Ishikawa (cell line): ENCODE data around the gene POLR2E.

Source experiments
- CEBPB ChIP-seq: IDR thresholded peaks from 2 replicates; pipeline ENCODE4 v1.6.1; 2012
- CREB1 ChIP-seq: IDR thresholded peaks from 2 replicates; pipeline ENCODE4 v1.6.1; 2012; ENCODE audit warnings: low read depth
- EGR1 ChIP-seq: IDR thresholded peaks from 2 replicates; pipeline ENCODE4 v1.6.1; 2012
- EP300 ChIP-seq: IDR thresholded peaks from 2 replicates; pipeline ENCODE4 v1.6.1; 2012; ENCODE audit warnings: borderline replicate concordance
- FOXM1 ChIP-seq: IDR thresholded peaks from 2 replicates; pipeline ENCODE4 v1.6.1; 2012; ENCODE audit warnings: low read depth, borderline replicate concordance
- NFIC ChIP-seq: IDR thresholded peaks from 2 replicates; pipeline ENCODE4 v1.6.1; 2012
- RAD21 ChIP-seq: IDR thresholded peaks from 2 replicates; pipeline ENCODE4 v1.6.1; 2012; ENCODE audit warnings: low read depth
- TAF1 ChIP-seq: IDR thresholded peaks from 2 replicates; pipeline ENCODE4 v1.6.1; 2012; ENCODE audit warnings: low read depth, mild to moderate bottlenecking
- TCF12 ChIP-seq: IDR thresholded peaks from 2 replicates; pipeline ENCODE4 v1.6.1; 2012; ENCODE audit warnings: low read depth
- TEAD4 ChIP-seq: IDR thresholded peaks from 2 replicates; pipeline ENCODE4 v1.6.1; 2012
- YY1 ChIP-seq: IDR thresholded peaks from 2 replicates; pipeline ENCODE4 v1.6.1; 2012; ENCODE audit warnings: low read depth
- ZBTB7A ChIP-seq: IDR thresholded peaks from 2 replicates; pipeline ENCODE4 v1.6.1; 2012; ENCODE audit warnings: low read depth
- TF ChIP-seq, protein P1 (sequence below): IDR thresholded peaks from 2 replicates; pipeline ENCODE4 v1.6.1; 2012
- TF ChIP-seq, protein P2 (sequence below): IDR thresholded peaks from 2 replicates; pipeline ENCODE4 v1.6.1; 2012; ENCODE audit warnings: low read depth, mild to moderate bottlenecking
- TF ChIP-seq, protein P3 (sequence below): IDR thresholded peaks from 2 replicates; pipeline ENCODE4 v1.6.1; 2012

Gene POLR2E

DNA sequence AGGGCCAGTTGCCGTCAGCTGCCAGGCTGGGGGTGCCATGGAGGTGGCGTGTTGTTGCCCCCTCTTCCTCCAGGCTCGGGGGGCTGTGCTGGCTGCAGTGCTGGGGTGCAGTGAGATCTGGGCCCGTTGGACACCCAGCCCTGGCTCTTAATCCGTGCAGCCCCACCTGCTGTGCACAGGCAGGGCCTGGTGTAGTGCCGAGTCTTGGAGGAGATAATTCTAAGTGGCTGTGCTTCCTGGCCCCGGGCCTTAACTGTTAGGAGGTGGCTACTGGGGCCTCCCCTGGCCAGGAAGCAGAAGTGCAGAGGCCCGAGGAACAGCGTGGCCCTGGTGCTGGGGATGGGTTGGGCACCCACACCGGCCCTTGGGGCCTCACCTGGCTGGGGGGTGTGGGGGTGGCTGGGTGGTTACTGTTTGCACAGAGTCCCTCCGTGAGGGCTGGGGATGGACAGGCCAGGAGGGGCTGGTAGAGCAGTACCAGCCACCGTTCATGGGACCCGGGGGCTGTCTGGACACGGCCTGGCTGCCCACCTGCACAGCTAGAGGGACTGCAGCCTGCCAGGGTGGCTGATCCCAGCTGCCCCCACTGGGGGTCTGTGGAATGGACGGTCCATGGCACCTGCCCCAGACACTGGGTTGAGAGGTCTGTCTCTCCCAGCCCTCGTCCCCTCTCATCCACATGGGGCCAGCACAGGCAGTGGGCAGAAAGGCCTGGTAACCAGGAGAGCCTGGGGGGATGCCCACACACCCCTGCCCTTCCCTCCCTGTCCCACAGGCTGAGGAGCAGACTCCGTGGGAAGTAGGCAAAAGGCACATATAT lies 11.9 kb upstream of the POLR2E start:
- TF ChIP-seq NFIC (no peak), RAD21 (peak; percentile 17; the same call in 1 of the 2 replicates)

DNA sequence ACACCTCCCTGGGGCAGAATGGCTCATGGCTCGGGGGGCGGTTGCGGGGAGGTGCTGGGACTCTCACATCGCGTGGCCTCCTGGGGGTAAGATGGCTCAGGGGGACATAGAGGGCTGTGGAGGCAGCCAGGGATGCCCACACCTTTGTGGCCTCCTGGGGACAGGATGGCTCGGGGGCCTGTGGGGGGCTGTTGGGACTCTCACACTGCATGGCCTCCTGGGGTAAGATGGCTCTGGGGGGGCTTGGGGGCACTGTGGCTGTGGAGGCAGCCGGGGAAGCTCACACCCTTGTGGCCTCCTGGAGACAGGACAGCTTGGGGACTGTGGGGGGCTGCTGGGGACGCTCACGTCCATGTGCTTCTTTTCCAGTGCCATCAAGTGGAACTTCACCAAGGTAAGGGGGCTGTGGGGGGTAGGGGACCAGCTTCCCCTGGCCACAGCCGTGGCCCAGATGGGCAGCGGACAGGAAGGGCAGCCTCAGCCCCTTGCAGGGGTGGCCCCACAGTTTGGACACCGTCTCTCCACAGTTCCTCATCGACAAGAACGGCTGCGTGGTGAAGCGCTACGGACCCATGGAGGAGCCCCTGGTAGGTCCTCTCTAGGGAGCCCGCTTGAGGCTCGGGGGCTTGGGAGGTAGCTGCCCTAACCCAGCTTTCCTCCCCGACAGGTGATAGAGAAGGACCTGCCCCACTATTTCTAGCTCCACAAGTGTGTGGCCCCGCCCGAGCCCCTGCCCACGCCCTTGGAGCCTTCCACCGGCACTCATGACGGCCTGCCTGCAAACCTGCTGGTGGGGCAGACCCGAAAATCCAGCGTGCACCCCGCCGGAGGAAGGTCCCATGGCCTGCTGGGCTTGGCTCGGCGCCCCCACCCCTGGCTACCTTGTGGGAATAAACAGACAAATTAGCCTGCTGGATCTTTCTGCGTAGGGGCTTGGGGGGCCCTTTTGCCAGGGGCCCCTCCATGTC lies 11.0 kb upstream of the POLR2E start:
- TF ChIP-seq, protein P1, sequence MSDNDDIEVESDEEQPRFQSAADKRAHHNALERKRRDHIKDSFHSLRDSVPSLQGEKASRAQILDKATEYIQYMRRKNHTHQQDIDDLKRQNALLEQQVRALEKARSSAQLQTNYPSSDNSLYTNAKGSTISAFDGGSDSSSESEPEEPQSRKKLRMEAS = no peak
- TF ChIP-seq, protein P2, sequence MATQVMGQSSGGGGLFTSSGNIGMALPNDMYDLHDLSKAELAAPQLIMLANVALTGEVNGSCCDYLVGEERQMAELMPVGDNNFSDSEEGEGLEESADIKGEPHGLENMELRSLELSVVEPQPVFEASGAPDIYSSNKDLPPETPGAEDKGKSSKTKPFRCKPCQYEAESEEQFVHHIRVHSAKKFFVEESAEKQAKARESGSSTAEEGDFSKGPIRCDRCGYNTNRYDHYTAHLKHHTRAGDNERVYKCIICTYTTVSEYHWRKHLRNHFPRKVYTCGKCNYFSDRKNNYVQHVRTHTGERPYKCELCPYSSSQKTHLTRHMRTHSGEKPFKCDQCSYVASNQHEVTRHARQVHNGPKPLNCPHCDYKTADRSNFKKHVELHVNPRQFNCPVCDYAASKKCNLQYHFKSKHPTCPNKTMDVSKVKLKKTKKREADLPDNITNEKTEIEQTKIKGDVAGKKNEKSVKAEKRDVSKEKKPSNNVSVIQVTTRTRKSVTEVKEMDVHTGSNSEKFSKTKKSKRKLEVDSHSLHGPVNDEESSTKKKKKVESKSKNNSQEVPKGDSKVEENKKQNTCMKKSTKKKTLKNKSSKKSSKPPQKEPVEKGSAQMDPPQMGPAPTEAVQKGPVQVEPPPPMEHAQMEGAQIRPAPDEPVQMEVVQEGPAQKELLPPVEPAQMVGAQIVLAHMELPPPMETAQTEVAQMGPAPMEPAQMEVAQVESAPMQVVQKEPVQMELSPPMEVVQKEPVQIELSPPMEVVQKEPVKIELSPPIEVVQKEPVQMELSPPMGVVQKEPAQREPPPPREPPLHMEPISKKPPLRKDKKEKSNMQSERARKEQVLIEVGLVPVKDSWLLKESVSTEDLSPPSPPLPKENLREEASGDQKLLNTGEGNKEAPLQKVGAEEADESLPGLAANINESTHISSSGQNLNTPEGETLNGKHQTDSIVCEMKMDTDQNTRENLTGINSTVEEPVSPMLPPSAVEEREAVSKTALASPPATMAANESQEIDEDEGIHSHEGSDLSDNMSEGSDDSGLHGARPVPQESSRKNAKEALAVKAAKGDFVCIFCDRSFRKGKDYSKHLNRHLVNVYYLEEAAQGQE = no peak
- TF ChIP-seq, protein P3, sequence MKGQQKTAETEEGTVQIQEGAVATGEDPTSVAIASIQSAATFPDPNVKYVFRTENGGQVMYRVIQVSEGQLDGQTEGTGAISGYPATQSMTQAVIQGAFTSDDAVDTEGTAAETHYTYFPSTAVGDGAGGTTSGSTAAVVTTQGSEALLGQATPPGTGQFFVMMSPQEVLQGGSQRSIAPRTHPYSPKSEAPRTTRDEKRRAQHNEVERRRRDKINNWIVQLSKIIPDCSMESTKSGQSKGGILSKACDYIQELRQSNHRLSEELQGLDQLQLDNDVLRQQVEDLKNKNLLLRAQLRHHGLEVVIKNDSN = no peak
- TF ChIP-seq CREB1 (no peak), RAD21 (no peak), TEAD4 (no peak), NFIC (no peak), ZBTB7A (no peak), FOXM1 (no peak), EP300 (no peak), TAF1 (no peak), EGR1 (no peak), YY1 (no peak), TCF12 (no peak), CEBPB (no peak)

GRCh38 chr19:1105008-1105872 lies 10.1 kb upstream of the POLR2E start:
- no peak for TF ChIP-seq CREB1
- TF ChIP-seq, protein P1 = 0 out of 2 replicates have a peak, but pooled peaks have one; percentile 17

DNA sequence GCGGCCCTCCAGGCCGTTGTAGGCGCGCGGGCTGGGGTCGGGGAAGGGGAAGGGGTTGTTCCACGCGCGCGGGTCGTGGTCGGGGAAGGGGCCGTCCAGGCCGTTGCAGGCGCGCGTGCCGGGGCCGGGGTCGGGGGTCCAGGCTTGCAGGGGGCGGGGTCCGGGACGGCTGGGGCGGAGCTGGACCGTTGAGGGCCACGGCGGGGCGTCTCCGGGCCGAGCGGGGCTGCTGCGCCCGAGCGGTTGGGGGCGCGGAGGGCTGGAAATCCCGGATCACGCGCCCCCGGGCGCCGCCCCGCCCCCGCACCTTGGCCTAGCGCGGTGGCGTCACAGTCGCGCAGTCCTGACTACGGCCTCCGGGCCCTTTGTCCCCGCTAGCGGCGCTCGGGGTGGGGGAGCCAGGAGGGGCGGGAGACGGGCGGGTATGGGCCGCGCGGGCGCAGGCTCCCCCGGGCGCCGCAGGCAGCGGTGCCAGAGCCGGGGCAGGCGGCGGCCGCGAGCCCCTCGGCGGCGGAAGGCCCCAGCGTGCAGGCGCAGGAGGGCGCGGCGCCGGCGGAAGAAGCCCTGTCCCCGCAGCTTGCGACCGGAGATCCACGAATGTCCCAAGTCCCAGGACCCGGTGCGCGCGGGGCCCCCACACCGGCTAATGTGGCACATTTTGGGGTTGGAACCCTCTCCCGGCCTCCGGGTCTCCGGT lies 9.3 kb upstream of the POLR2E start:
- TF ChIP-seq, protein P1 = 0 out of 2 replicates have a peak, but pooled peaks have one; percentile 19
- TF ChIP-seq, protein P2 = no peak
- TF ChIP-seq, protein P3 = peak; percentile 64
- TF ChIP-seq EP300 (no peak), ZBTB7A (peak; percentile 89), EGR1 (peak; percentile 92), CREB1 (peak; percentile 38; the same call in 1 of the 2 replicates), TCF12 (peak; percentile 14; the same call in 1 of the 2 replicates)
